Measurements from ENCODE around the gene XG.

XG gene

GRCh38 chrX:2823795-2824386 lies 72.1 kb downstream of the XG start:
- no peak for DNase-seq

GRCh38 chrX:2824886-2825285 lies 73.0 kb downstream of the XG start:
- no peak for DNase-seq

- DNase-seq, result peak; percentile 66
These were observed 76.6 kb downstream of the XG start, which contains the start of gene GYG2 for GRCh38 chrX:2828344-2828958. GYG2 (plus strand) TSS chrX:2828930; CDS start chrX:2830189, 1,259 bp downstream.

- DNase-seq, result peak; percentile 36
These were observed 77.1 kb downstream of the XG start for GRCh38 chrX:2828959-2829411.

GRCh38 chrX:2829469-2830246 lies 77.8 kb downstream of the XG start:
- DNase-seq, result no peak

- no peak for DNase-seq
These were observed 79.8 kb downstream of the XG start for GRCh38 chrX:2831471-2832228.

- DNase-seq, result no peak
These were observed 86.1 kb downstream of the XG start for GRCh38 chrX:2837961-2838360.

- DNase-seq, result no peak
These were observed 89.1 kb downstream of the XG start for GRCh38 chrX:2840961-2841360.

- DNase-seq, result peak; percentile 32
These were observed 89.7 kb downstream of the XG start for GRCh38 chrX:2841537-2841936.

GRCh38 chrX:2846992-2847391 lies 95.2 kb downstream of the XG start:
- DNase-seq, result no peak

GRCh38 chrX:2848871-2849301 lies 97.0 kb downstream of the XG start:
- DNase-seq, result peak; percentile 61

- no peak for DNase-seq
These were observed 103.1 kb downstream of the XG start for GRCh38 chrX:2854918-2855317.

GRCh38 chrX:2855761-2856160 lies 103.9 kb downstream of the XG start:
- no peak for DNase-seq

- DNase-seq, result no peak
These were observed 105.7 kb downstream of the XG start for GRCh38 chrX:2857566-2857965.

- no peak for DNase-seq
These were observed 107.5 kb downstream of the XG start for GRCh38 chrX:2859197-2859797.

- no peak for DNase-seq
These were observed 110.6 kb downstream of the XG start for GRCh38 chrX:2862404-2862803.

- DNase-seq, result no peak
These were observed 111.8 kb downstream of the XG start for GRCh38 chrX:2863646-2864045.

All from femur (tissue), 1 donor.